Measurements from ENCODE around the gene MAPT. TPM values are rescaled to one million over a fixed set of nuclear protein-coding genes. Genes with fewer than 3 reads are reported as not detected.

Gene MAPT
- total RNA-seq, 1 experiment from 2014 or later, result 3.1 TPM

GRCh38 chr17:45980855-45981254 is 86.5 kb downstream of the MAPT start:
- H3K4me3 ChIP-seq (ENCODE audit: insufficient read depth, low read depth, low read length), result no peak overlapping the region
- DNase-seq, result no peak

DNA sequence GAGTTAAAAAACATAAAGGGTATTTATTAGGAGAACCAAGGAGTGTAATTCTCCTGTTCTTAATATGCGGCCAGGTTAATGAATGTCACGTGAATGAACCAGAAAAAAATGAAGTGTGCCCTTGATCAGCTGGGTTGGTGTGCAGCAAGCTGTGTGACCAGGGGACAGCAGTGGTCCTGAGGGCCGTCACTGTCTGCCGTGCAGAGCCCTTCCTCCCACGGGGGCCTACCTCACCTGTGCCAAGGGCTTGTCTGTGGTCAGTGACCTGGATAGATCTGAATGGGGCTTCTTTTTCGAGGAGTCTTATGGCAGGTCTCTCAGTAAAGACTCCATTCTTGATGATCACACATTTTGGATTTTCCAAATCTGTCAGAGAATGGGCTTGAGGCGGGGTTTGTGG is 87.0 kb downstream of the MAPT start:
- DNase-seq, result no peak
- H3K27me3 ChIP-seq (ENCODE audit: control insufficient read depth, insufficient read depth, low read length), result no peaks in the 10 kb centered on the region
- H3K36me3 ChIP-seq (replicated peaks; ENCODE audit: control insufficient read depth, insufficient read depth, low read length), result no peaks in the 10 kb centered on the region
- H3K4me3 ChIP-seq (ENCODE audit: insufficient read depth, low read depth, low read length), result no peak overlapping the region

More at GRCh38 chr17:45980855-45981254, 86.5 kb downstream of the MAPT start:
- no peaks in the 10 kb centered on the region for H3K36me3 ChIP-seq (replicated peaks; ENCODE audit: control insufficient read depth, insufficient read depth, low read length)
- H3K27me3 ChIP-seq (ENCODE audit: control insufficient read depth, insufficient read depth, low read length), result no peaks in the 10 kb centered on the region

DNA sequence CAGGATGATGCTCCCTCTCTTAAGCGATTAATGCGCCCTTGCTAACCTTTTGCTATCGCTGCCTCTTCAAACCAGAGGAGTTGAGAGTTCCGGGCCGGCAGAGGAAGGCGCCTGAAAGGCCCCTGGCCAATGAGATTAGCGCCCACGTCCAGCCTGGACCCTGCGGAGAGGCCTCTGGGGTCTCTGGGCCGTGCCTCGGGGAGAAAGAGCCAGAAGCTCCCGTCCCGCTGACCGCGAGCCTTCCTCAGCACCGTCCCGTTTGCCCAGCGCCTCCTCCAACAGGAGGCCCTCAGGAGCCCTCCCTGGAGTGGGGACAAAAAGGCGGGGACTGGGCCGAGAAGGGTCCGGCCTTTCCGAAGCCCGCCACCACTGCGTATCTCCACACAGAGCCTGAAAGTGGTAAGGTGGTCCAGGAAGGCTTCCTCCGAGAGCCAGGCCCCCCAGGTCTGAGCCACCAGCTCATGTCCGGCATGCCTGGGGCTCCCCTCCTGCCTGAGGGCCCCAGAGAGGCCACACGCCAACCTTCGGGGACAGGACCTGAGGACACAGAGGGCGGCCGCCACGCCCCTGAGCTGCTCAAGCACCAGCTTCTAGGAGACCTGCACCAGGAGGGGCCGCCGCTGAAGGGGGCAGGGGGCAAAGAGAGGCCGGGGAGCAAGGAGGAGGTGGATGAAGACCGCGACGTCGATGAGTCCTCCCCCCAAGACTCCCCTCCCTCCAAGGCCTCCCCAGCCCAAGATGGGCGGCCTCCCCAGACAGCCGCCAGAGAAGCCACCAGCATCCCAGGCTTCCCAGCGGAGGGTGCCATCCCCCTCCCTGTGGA is 88.6 kb downstream of the MAPT start:
- Histone ChIP-seq H3K27me3 (ENCODE audit: control insufficient read depth, insufficient read depth, low read length) (no peaks in the 10 kb centered on the region), H3K36me3 (replicated peaks; ENCODE audit: control insufficient read depth, insufficient read depth, low read length) (no peaks in the 10 kb centered on the region), H3K4me3 (ENCODE audit: insufficient read depth, low read depth, low read length) (no peak overlapping the region)
- DNase-seq, result no peak

DNA sequence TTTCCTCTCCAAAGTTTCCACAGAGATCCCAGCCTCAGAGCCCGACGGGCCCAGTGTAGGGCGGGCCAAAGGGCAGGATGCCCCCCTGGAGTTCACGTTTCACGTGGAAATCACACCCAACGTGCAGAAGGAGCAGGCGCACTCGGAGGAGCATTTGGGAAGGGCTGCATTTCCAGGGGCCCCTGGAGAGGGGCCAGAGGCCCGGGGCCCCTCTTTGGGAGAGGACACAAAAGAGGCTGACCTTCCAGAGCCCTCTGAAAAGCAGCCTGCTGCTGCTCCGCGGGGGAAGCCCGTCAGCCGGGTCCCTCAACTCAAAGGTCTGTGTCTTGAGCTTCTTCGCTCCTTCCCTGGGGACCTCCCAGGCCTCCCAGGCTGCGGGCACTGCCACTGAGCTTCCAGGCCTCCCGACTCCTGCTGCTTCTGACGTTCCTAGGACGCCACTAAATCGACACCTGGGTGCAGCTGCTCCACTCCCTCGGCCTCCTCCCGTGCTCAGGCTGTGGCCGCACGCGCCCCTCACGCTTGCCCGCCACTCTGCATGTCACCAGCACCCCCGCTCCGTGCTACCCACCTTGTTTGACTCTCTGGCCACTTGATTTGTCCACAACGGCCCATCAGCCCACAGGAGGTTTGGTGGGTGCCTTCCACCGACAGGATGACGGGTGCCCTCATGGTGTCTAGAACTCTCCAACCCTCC is 89.4 kb downstream of the MAPT start:
- no peak overlapping the region for H3K4me3 ChIP-seq (ENCODE audit: insufficient read depth, low read depth, low read length)
- H3K36me3 ChIP-seq (replicated peaks; ENCODE audit: control insufficient read depth, insufficient read depth, low read length), result no peaks in the 10 kb centered on the region
- no peaks in the 10 kb centered on the region for H3K27me3 ChIP-seq (ENCODE audit: control insufficient read depth, insufficient read depth, low read length)
- DNase-seq, result peak; percentile 78

GRCh38 chr17:45984368-45984767 is 90.0 kb downstream of the MAPT start:
- Histone ChIP-seq H3K36me3 (replicated peaks; ENCODE audit: control insufficient read depth, insufficient read depth, low read length) (no peaks in the 10 kb centered on the region), H3K4me3 (ENCODE audit: insufficient read depth, low read depth, low read length) (no peak overlapping the region), H3K27me3 (ENCODE audit: control insufficient read depth, insufficient read depth, low read length) (no peaks in the 10 kb centered on the region)
- no peak for DNase-seq

DNA sequence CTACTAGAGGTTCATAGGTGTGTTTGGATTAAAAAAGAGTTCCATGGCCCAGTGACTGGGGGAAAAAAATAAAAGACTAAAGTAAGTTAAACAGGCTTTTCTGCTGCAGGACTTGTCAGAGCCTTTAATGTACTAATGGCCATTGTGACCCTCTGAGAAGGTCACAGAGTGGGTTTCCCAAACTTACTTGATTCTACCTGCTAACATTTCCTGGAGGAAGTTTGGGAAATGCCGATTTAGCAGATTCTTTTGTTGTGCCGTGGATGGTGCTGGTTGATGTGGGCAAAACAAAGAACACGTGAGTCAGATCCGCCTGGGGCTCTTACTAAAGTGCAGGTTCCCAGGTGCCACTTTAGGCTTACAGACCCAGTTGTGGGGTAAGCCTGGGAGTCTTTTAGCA is 91.1 kb downstream of the MAPT start:
- DNase-seq, result no peak
- H3K36me3 ChIP-seq (replicated peaks; ENCODE audit: control insufficient read depth, insufficient read depth, low read length), result no peaks in the 10 kb centered on the region
- no peaks in the 10 kb centered on the region for H3K27me3 ChIP-seq (ENCODE audit: control insufficient read depth, insufficient read depth, low read length)
- no peak overlapping the region for H3K4me3 ChIP-seq (ENCODE audit: insufficient read depth, low read depth, low read length)

DNA sequence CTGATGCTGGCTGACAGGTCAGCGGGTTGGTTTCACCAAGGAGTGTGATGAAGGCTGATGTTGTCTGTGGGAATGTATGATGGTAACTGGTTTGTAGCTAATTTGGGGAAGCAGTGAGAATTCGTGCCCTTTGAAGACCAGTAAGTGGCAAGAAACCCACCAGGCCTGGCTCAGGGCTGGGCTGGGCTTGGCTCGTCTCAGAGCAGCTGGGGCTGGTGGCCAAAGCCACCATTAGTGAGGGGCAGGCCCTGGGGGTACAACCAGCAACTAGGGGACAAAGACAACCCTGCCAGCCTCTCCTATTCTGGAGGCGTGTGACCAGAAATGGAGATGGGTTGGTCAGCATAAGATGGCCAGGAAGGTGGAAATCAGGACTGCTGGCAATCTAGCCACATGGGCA is 91.7 kb downstream of the MAPT start:
- DNase-seq, result no peak
- H3K36me3 ChIP-seq (replicated peaks; ENCODE audit: control insufficient read depth, insufficient read depth, low read length), result no peaks in the 10 kb centered on the region
- no peak overlapping the region for H3K4me3 ChIP-seq (ENCODE audit: insufficient read depth, low read depth, low read length)
- no peaks in the 10 kb centered on the region for H3K27me3 ChIP-seq (ENCODE audit: control insufficient read depth, insufficient read depth, low read length)

- H3K4me3 ChIP-seq (ENCODE audit: insufficient read depth, low read depth, low read length), result no peak overlapping the region
- H3K27me3 ChIP-seq (ENCODE audit: control insufficient read depth, insufficient read depth, low read length), result no peaks in the 10 kb centered on the region
Measured at GRCh38 chr17:45987706-45988105, 93.4 kb downstream of the MAPT start.

GRCh38 chr17:45989759-45990158 is 95.4 kb downstream of the MAPT start:
- H3K36me3 ChIP-seq (replicated peaks; ENCODE audit: control insufficient read depth, insufficient read depth, low read length), result no peaks in the 10 kb centered on the region
- H3K4me3 ChIP-seq (ENCODE audit: insufficient read depth, low read depth, low read length), result no peak overlapping the region
- no peaks in the 10 kb centered on the region for H3K27me3 ChIP-seq (ENCODE audit: control insufficient read depth, insufficient read depth, low read length)
- DNase-seq, result no peak

More at GRCh38 chr17:45987706-45988105, 93.4 kb downstream of the MAPT start:
- H3K36me3 ChIP-seq (replicated peaks; ENCODE audit: control insufficient read depth, insufficient read depth, low read length), result no peaks in the 10 kb centered on the region
- DNase-seq, result no peak

DNA sequence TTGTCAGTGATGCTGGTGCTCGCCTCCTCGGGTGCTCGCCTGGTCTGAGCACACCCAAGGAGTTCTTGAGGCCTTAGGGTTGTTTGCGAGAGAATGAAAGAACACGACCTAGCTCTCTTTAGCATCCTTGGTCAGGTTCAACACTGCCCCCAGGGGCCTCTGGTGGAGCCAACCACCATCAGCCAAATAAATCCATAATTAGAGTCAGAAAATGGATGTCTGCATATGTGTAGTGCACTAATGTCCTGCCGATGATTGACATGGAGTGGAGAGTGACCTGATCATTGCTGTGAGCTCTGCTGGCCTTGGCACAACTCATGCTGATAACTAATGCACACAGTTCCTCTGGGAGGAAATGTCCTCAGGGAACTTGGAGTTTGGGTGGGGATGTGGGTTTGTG is 96.5 kb downstream of the MAPT start:
- DNase-seq, result peak; percentile 67
- no peak overlapping the region for H3K4me3 ChIP-seq (ENCODE audit: insufficient read depth, low read depth, low read length)
- no peaks in the 10 kb centered on the region for H3K36me3 ChIP-seq (replicated peaks; ENCODE audit: control insufficient read depth, insufficient read depth, low read length)
- no peaks in the 10 kb centered on the region for H3K27me3 ChIP-seq (ENCODE audit: control insufficient read depth, insufficient read depth, low read length)

- no peak for DNase-seq
- Histone ChIP-seq H3K36me3 (replicated peaks; ENCODE audit: control insufficient read depth, insufficient read depth, low read length) (no peaks in the 10 kb centered on the region), H3K4me3 (ENCODE audit: insufficient read depth, low read depth, low read length) (no peak overlapping the region), H3K27me3 (ENCODE audit: control insufficient read depth, insufficient read depth, low read length) (no peaks in the 10 kb centered on the region)
Measured at GRCh38 chr17:45991341-45991740, 97.0 kb downstream of the MAPT start.

GRCh38 chr17:45992175-45992574 is 97.8 kb downstream of the MAPT start:
- Histone ChIP-seq H3K4me3 (ENCODE audit: insufficient read depth, low read depth, low read length) (no peak overlapping the region), H3K27me3 (ENCODE audit: control insufficient read depth, insufficient read depth, low read length) (no peaks in the 10 kb centered on the region), H3K36me3 (replicated peaks; ENCODE audit: control insufficient read depth, insufficient read depth, low read length) (no peaks in the 10 kb centered on the region)
- no peak for DNase-seq

GRCh38 chr17:45992904-45993303 is 98.5 kb downstream of the MAPT start:
- Histone ChIP-seq H3K4me3 (ENCODE audit: insufficient read depth, low read depth, low read length) (no peak overlapping the region), H3K36me3 (replicated peaks; ENCODE audit: control insufficient read depth, insufficient read depth, low read length) (no peaks in the 10 kb centered on the region), H3K27me3 (ENCODE audit: control insufficient read depth, insufficient read depth, low read length) (no peaks in the 10 kb centered on the region)
- DNase-seq, result peak; percentile 73

GRCh38 chr17:45993962-45994627 is 99.7 kb downstream of the MAPT start:
- DNase-seq, result no peak

DNA sequence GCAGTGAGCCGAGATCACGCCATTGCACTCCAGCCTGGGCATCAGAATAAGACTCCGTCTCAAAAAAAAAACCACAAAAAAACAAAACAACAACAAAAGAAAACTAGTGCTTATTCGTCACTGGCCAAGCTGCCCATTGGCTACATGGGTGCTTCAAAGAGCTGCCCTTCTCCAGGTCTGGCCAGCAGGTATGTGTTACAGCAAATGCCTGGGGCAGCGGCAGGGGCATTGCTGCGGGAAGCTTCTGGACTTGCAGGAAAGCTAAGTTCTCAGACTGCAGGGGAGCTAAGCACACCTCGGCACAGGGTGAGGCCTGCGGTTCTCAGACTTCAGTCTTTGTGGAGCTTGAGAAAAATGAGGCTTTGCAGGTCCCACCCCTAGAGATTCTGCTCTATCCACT is 100.6 kb downstream of the MAPT start:
- Histone ChIP-seq H3K4me3 (ENCODE audit: insufficient read depth, low read depth, low read length) (no peak overlapping the region), H3K36me3 (replicated peaks; ENCODE audit: control insufficient read depth, insufficient read depth, low read length) (no peaks in the 10 kb centered on the region), H3K27me3 (ENCODE audit: control insufficient read depth, insufficient read depth, low read length) (no peaks in the 10 kb centered on the region)
- DNase-seq, result no peak

More at GRCh38 chr17:45993962-45994627, 99.7 kb downstream of the MAPT start:
- no peak overlapping the region for H3K4me3 ChIP-seq (ENCODE audit: insufficient read depth, low read depth, low read length)
- H3K36me3 ChIP-seq (replicated peaks; ENCODE audit: control insufficient read depth, insufficient read depth, low read length), result no peaks in the 10 kb centered on the region
- no peaks in the 10 kb centered on the region for H3K27me3 ChIP-seq (ENCODE audit: control insufficient read depth, insufficient read depth, low read length)

All from H7 (cell line).